Body of pancreas (tissue), 4 donors: ENCODE data around the gene COMMD3. TPM values are rescaled to one million over a fixed set of nuclear protein-coding genes. Genes with fewer than 3 reads are reported as not detected.

ENCODE experiments used
- ATAC-seq: fragments of 150-250 bp; one replicate; pipeline ENCODE4 v1.9.1; 2016
- DNase-seq, 4 donors: peaks; one replicate each; pipeline ENCODE4 v3.0.0-alpha.2; 2019
- H3K27ac ChIP-seq, 4 donors: fragments of 200-600 bp; sonication (generic); 1 replicate in 3 of 4; 2 replicates in 1 of 4; pipeline versions ENCODE4 v1.5.1 to v1.6.1; 2016 to 2019; ENCODE audit warnings: mild to moderate bottlenecking in 1 of 4, mixed read lengths in 1 of 4, moderate library complexity in 1 of 4
- H3K27me3 ChIP-seq, 2 donors: fragments of 200-600 bp; sonication (generic); one replicate each; pipeline ENCODE4 v1.6.0; 2016; ENCODE audit warnings: mild to moderate bottlenecking in 1 of 2
- H3K36me3 ChIP-seq, 2 donors: fragments of 200-600 bp; sonication (generic); replicated peaks in 1 of 2; 2 replicates each; pipeline ENCODE4 v1.5.1; 2016; ENCODE audit warnings: low read depth in 2 of 2; ENCODE audit not compliant: insufficient read depth in 1 of 2
- H3K4me1 ChIP-seq: fragments of 200-600 bp; sonication (generic); one replicate; pipeline ENCODE4 v1.6.0; 2016
- H3K4me3 ChIP-seq, 2 donors: fragments of 200-600 bp; sonication (generic); 1 replicate in 1 of 2; 2 replicates in 1 of 2; pipeline ENCODE4 v1.5.1; 2016 to 2019
- H3K9me3 ChIP-seq, 3 donors: fragments of 200-600 bp; sonication (generic); 1 replicate in 2 of 3; 2 replicates in 1 of 3; pipeline ENCODE4 v1.5.1; 2016
- POLR2A ChIP-seq, 3 donors: fragments of 450-650 bp; IDR thresholded peaks; one replicate each; pipeline ENCODE4 v1.6.1; 2016; ENCODE audit warnings: antibody characterized with exemption in 3 of 3, mild to moderate bottlenecking in 2 of 3
- WGBS, 2 donors: methylation state at CpG; one replicate each; pipeline ENCODE4 v1.1.5; 2017; 5-methylcytosine and 5-hydroxymethylcytosine counted together
- intact Hi-C: fragments of 100-400 bp; cut with DNase I; formaldehyde crosslinking; loops from one replicate; pipeline ENCODE4 v1.15.1; 2023
- total RNA-seq, 2 donors: library from RNA; depleted of rRNA; stranded (reverse); fragments of >200 nt; gene quantifications; one replicate each; pipeline ENCODE4 v1.1.0, GENCODE V29; 2016
- TF ChIP-seq, protein P1 (sequence below), 7 experiments: fragments of 450-650 bp in 4 of 7; fragments of 200-600 bp in 3 of 7; sonication (generic) in 3 of 7; IDR thresholded peaks; one replicate each; pipeline ENCODE4 v1.5.1; 2016 to 2019; ENCODE audit warnings: antibody characterized with exemption in 7 of 7

Gene COMMD3
- total RNA-seq, 2 donors from 2014 or later, result 14.8 to 32.7 TPM

DNA sequence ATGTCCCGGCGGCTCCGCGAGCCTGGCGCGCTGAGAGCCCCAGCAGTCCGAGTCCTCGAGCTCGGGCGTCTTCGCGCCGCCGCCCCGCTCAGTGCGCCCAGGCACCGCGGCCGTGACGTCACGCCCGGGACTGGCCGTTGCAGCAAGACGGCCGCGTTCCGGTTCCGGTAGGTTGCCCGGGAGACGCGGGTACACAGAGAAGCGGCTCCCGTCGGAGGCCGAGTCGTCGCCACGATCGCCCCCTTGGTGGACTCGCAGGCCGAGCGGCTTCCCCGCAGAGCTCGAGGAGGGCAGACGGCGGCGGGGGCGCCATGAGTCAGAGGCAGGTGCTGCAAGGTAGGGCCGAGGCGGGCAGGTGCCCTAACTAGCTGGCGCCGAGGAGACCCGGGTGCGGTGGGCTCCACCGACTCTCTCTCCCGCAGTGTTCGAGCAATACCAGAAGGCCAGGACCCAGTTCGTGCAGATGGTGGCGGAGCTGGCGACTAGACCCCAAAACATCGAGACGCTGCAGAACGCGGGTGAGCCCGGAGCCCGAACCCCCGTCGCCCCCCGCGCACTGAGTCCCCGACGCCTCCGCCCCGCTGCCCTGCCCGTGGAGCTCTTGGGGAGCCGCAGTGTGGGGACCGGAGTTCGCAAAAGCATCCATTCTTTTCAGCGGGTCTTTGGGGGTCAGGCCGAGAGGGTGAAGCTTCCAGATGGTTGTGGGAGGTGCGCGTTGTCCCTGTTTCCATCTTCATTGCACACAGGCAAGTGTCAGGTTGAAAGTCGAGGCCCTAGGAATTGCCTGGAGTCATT lies 29.3 kb downstream of the COMMD3 start, which contains the start of gene SPAG6:
Gene SPAG6, plus strand, starts transcription at position 196 of the 795 bp plus-strand sequence. Its CDS starts 116 bp downstream, at position 312.
- Histone ChIP-seq H3K36me3 (no peaks in the 10 kb centered on the region), H3K27me3 (peaks cover 3 to 25% of the 10 kb centered on the region in 2 donors), H3K4me1 (peaks cover 12% of the 10 kb centered on the region), H3K9me3 (no peaks in the 10 kb centered on the region), H3K4me3 (no peak within 1 kb of the TSS), H3K27ac (no peak within 1 kb of the TSS)
- TF ChIP-seq, protein P1, sequence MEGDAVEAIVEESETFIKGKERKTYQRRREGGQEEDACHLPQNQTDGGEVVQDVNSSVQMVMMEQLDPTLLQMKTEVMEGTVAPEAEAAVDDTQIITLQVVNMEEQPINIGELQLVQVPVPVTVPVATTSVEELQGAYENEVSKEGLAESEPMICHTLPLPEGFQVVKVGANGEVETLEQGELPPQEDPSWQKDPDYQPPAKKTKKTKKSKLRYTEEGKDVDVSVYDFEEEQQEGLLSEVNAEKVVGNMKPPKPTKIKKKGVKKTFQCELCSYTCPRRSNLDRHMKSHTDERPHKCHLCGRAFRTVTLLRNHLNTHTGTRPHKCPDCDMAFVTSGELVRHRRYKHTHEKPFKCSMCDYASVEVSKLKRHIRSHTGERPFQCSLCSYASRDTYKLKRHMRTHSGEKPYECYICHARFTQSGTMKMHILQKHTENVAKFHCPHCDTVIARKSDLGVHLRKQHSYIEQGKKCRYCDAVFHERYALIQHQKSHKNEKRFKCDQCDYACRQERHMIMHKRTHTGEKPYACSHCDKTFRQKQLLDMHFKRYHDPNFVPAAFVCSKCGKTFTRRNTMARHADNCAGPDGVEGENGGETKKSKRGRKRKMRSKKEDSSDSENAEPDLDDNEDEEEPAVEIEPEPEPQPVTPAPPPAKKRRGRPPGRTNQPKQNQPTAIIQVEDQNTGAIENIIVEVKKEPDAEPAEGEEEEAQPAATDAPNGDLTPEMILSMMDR (IDR thresholded peaks at IDR 0.05), result no peak
- no peak for TF ChIP-seq POLR2A (IDR thresholded peaks at IDR 0.05)
- ATAC-seq (no peak), DNase-seq (peak; percentile 24 to 56 (median 50))
- WGBS, 2 donors, result 9 to 11% methylated on average over 27 to 71 of the region's 83 CpGs
- intact Hi-C loops, result no loop called here

DNA sequence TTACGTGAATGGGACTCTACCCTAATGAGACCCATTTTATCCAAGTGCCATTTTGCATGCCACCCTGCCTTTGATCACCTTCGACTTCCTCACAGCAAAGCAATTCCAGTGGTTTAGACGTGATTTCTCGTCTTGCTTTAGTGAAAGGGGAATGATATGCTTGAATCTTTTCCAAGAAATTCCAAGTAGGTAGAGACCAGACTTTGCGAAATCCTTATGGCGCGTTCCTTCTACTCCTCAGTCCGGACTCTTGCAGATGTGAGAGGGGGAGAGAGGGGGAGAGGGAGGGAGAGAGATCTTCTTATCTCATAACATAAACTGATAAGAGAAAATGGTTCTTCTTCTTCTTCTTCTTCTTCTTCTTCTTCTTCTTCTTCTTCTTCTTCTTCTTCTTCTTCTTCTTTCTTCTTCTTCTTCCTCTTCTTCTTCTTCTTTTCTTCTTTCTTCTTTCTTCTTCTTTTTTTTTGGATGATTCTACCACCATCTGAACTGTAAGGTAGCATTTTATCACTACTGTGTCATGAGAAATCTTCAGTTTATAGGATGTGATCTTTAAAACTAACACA lies 30.0 kb downstream of the COMMD3 start:
- ATAC-seq (no peak), DNase-seq (no peak)
- TF ChIP-seq POLR2A (IDR thresholded peaks at IDR 0.05), result no peak
- TF ChIP-seq, protein P1 (IDR thresholded peaks at IDR 0.05), result no peak
- intact Hi-C loops, result no loop called here
- Histone ChIP-seq H3K27ac (no peak overlapping the region), H3K36me3 (no peaks in the 10 kb centered on the region), H3K9me3 (no peaks in the 10 kb centered on the region), H3K4me1 (peaks cover 10% of the 10 kb centered on the region), H3K27me3 (peaks cover 3 to 25% of the 10 kb centered on the region in 2 donors), H3K4me3 (no peak overlapping the region)
- WGBS, 2 donors, result 32 to 42% methylated on average over 8 of the region's 8 CpGs

GRCh38 chr10:22349755-22350154 lies 33.6 kb downstream of the COMMD3 start:
- 93 to 100% methylated on average over 1 of the region's 1 CpG for WGBS, 2 donors
- no peaks in the 10 kb centered on the region for H3K9me3 ChIP-seq
- H3K27me3 ChIP-seq, result peaks cover 0 to 22% of the 10 kb centered on the region in 2 donors
- ATAC-seq (no peak), DNase-seq (no peak)
- H3K4me1 ChIP-seq, result peaks cover 6% of the 10 kb centered on the region
- no peak overlapping the region for H3K27ac ChIP-seq
- TF ChIP-seq POLR2A (IDR thresholded peaks at IDR 0.05), result no peak
- TF ChIP-seq, protein P1 (IDR thresholded peaks at IDR 0.05), result no peak
- no peak overlapping the region for H3K4me3 ChIP-seq
- intact Hi-C loops, result no loop called here
- H3K36me3 ChIP-seq, result no peaks in the 10 kb centered on the region

DNA sequence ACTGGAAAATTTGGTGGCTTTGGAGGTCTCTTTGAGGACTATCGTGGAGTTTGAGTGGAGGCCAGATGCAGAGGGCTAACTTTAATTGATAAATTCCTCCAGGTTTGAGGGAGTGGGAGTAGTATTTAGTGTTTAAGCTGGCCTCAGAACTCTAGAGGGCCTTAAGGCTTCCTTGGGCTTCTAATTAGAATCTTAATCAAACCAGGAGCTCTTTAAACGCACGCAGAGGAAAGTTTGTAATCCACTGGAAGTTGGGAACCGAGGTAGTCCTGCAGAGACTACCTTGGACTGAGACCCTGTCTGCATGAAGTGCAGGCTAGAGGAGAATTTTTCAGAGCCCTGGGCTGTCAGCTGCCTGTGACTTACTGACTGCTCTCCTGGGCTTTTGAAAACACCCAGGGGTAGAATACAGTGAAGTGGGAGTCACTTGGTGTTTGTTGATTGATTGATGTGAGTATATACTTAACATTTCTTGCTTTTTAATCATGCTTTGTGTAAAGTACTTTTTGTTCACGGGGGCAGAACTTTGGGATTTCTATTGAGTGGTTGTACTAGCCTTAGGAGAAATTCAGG lies 35.0 kb downstream of the COMMD3 start:
- H3K27ac ChIP-seq, result no peak overlapping the region
- no peaks in the 10 kb centered on the region for H3K36me3 ChIP-seq
- H3K27me3 ChIP-seq, result peaks cover 0 to 8% of the 10 kb centered on the region in 2 donors
- DNase-seq, result no peak
- ATAC-seq, result no peak
- no peaks in the 10 kb centered on the region for H3K4me1 ChIP-seq
- WGBS, 2 donors, result 89 to 92% methylated on average over 5 of the region's 5 CpGs
- TF ChIP-seq, protein P1 (IDR thresholded peaks at IDR 0.05), result no peak
- no peak for TF ChIP-seq POLR2A (IDR thresholded peaks at IDR 0.05)
- intact Hi-C loops, result no loop called here
- H3K4me3 ChIP-seq, result no peak overlapping the region
- no peaks in the 10 kb centered on the region for H3K9me3 ChIP-seq
